HG03060 (cell line): ENCODE measurements around the gene GJA3.

Source experiments
- ATAC-seq: cut with Tn5 transposase; IDR thresholded peaks from one replicate; pipeline ENCODE4 v1.9.1; 2021; ENCODE audit warnings: low read depth, moderate number of reproducible peaks; ENCODE audit not compliant: unreplicated experiment

The GJA3 gene

DNA sequence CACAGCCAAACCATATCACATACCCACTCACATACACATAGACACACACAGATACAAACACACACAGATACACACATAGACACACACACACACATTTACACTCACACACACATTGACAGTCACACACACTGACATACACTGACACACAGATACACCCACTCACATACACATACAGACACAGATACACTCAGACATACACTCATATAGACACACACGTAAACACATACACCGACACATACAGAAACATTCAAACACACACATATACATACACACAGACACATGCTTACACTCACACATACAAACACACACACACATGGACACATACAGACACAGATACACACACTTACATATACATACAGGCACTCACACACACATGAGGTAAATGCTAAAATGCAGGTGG is 30.2 kb downstream of the GJA3 start:
- no peak for ATAC-seq

DNA sequence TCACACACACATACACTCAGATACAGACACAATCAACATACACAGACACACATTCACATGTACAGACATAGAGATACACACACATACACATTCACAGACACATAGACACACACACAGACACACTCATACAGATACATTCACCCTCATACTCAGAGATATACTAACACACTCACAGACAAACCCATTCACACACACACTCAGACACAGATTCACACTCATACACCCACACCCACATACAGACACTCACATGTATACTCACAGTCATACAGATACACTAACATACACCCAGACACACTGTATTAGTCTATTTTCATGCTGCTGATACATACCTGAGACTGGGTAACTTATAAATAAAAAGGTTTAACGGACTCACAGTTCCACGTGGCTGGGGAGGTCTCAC is 30.8 kb downstream of the GJA3 start:
- no peak for ATAC-seq

DNA sequence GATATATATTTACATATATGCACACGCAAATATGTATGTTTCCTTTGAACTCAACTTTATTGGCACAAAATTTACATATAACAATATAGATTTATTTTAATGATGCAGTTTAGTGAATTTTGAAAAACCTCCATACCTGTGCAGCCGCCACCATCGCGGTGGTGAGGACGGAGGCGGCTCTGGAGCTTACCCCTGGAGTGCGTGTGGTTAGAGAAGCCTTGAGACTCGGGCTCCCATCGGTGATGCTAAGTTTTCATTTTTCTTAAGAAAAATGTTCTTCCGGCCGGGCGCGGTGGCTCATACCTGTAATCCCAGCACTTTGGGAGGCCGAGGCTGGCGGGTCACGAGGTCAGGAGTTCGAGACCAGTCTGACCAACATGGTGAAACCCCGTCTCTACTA is 31.8 kb downstream of the GJA3 start:
- ATAC-seq = no peak

DNA sequence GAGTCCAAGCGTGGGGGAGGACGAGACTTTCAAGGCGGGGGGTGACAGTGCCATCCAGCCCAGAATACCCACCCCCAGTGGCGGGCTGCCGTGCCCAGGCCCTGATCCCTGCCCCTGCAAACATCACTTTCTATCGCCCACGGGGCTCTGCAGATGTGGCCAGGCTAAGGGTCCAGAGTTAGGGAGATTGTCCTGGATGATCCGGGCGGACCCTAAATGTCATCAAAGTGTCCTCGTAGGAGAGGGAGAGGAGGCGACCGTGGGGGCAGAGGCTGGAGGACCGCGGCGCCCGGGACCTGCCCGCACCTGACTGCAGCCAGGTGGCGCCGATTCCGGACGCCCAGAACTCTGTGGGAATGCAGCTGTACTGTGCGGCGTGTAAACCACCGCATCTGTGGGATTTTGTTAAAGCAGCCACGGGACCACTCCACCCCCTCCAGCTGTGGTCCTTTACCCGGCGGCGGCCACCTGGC is 32.4 kb downstream of the GJA3 start:
- ATAC-seq = no peak

DNA sequence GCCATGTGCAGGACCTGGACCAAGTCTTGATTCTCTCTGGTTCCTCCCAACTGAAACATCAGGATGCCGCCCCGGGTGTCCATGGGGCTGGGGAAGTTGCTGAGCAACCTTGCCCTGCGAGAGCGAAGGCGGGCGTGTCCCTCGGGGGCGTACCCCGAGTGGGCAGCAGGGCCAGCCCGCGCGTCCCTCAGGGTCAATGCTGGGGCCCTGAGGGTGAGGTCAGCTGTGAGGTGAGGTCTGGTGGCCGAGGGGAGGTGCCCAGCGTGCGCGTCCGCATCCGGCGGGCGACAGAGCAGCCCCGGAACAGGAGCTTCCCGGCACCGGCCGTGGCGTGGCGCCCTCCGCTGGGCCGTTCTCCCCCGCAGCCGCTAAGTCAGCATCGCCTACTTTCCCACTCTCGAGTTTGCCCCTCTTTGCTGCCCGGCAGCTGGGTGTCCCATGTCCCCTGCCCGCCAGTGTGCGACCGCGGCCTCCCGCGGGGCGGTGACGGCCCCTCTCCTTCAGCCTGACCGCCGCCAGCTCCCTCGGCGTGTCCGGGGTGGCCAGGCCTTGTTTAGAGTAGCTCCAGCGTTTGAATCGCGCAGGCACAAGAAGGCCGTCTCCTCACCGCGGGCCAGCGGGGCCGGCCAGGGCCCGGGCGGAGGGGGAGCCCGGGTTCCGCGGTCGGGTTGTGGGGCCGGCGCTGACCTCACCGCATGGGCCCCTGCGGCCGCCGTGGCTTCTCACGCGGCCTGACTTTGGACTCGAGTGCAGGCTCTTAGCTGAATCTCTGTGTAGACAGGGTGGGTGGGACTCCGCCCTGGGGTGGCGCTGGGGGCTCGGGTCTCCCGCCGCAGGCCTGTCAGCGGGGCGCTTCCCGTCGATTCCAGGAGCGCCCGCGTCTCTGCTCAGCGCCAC is 33.0 kb downstream of the GJA3 start:
- peak; percentile 53 for ATAC-seq

DNA sequence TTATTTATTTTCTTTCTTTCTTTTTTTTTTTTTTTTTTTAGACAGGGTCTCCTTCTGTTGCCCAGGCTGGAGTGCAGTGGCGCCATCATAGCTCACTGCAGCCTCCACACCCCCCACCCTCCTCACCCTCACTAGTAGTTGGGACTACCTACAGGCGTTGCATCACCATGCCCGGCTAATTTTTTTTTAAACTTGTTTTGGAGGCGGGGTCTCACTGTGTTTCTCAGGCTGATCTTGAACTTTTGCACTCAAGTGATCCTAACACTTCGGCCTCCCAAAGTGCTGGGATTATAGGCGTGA is 33.6 kb downstream of the GJA3 start:
- peak; percentile 5 for ATAC-seq

DNA sequence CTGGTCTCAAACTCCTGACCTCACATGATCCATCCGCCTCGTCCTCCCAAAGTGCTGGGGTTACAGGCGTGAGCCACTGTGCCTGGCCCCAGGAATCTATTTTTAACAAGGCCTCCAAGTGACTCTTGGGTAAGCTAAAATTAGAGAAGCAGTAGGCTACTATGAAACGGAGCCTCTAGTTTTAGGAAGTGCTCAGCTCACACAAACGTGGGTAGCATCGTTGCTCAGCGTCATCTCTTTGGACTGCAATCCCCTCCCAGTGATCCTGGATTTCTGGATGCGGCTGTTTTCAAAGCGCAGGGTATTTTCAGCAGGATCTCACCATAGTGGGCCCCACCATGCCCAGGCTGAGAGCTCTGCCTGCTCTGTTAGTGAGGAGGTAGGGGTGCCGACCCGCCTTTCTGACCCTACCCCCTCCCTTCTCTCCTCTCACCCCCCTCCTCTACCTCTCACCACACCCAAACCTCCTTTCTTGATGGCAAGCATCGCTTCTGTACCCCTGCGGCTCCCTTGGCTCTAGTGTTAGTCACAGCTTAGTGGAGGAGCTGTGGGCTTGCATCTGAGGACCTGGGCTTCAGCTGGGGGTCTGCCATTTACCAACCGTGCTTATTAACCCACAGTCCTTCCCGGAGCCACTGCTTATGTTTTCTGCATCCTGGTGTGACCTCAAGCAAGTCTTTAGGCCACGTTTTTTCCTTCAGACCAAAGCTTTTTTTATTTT is 34.2 kb downstream of the GJA3 start:
- no peak for ATAC-seq

DNA sequence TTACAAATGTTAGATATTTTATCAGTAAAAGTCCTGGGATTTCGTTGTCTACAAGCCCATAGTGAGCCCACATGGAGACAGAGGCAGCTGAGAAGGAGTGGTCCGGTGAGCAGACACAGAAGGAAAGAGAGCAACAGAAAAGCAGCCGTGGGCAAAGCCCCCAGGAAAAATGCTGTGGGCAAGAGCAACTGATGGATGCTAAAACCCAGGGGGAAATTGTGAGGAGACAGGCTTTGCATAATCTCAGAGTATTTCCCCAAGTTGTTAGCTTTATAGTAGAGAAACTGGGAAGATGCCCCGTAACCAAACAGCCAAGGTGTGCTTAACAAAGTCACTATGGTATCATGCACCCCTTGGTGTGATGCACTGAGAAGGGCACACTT is 35.1 kb downstream of the GJA3 start:
- no peak for ATAC-seq

DNA sequence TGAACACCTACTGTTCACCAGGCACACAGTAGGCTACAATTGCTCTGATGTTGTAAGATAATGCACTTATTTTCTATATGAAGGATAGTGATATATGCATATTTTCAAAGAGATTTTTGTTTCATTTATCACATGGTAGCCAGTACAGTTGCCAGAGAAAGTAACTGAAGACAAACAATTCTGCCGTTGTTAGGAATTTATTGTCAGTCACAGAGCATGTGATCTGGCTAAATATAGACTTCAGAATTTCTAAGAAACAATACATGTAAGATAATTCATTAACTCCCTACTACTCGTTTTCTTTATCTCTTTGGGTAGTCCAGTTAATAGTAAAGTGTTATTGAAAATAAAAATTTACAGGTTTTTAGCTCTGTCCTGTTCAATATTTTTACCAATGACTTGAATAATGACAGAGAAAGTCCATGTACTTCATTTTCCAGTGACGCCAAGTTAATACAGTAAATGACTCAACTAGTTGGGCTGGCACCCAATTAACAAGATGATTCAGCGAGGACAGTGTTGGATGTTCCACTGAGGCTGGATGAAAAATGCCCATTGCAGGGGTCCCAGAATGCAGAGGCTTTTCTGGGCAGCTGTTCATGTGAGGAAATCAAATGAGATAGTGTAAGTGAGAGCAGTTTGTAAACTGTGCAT is 35.6 kb downstream of the GJA3 start:
- no peak for ATAC-seq

DNA sequence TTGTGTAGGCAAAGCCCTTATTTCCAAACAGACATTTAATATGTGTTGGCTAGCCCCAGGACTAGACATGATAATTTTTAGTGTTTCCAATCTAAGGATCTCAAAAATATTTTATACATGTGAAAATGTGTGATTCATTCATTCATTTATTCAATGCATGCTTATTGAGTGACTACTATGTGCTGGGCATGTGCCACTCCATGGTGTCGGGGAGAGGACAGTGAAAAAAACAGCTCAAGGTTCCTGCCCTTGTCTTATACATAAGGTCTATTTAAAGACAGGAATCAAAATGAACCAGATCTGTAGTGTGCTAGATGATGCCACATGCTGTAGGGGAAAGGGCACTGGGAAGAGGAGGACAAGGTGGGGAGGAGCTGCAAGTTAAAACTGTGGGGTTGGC is 36.5 kb downstream of the GJA3 start:
- ATAC-seq = no peak

DNA sequence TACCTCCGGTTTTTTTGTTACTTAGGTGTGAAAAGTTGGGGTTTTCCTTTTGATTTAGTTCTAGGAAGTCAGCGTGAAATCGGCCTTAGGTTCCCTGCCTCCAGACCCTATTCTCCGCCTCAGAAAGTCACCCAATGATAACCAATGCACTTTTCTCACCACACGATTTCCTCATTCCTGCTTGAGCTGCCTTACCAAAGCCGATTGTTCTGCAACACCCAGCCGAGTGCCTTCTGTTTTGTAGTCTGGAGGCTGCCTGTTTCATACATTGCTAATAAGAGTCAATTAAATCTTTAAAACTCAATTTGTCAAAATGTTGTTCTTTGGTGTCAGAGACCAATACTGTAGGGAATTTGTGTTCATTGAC is 39.7 kb downstream of the GJA3 start:
- no peak for ATAC-seq

DNA sequence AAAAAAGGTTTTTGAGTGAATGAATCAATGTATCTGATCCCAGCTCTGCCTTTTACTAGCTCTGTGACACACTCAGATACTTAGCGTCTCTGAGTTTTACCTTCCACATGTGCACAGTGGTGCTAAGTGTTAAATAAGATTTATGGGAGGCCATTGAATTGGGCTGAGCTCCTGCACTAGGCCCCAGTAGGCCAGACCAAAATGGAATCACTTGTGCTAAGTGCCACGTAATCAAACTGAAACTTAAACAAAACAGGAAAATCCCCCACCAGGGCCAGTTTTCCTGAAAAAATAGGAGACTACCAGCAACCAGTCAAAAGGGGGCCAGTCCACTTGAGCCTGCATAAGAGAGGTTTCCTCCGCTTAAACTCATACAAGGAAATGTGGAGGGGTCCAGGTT is 40.9 kb downstream of the GJA3 start:
- no peak for ATAC-seq

DNA sequence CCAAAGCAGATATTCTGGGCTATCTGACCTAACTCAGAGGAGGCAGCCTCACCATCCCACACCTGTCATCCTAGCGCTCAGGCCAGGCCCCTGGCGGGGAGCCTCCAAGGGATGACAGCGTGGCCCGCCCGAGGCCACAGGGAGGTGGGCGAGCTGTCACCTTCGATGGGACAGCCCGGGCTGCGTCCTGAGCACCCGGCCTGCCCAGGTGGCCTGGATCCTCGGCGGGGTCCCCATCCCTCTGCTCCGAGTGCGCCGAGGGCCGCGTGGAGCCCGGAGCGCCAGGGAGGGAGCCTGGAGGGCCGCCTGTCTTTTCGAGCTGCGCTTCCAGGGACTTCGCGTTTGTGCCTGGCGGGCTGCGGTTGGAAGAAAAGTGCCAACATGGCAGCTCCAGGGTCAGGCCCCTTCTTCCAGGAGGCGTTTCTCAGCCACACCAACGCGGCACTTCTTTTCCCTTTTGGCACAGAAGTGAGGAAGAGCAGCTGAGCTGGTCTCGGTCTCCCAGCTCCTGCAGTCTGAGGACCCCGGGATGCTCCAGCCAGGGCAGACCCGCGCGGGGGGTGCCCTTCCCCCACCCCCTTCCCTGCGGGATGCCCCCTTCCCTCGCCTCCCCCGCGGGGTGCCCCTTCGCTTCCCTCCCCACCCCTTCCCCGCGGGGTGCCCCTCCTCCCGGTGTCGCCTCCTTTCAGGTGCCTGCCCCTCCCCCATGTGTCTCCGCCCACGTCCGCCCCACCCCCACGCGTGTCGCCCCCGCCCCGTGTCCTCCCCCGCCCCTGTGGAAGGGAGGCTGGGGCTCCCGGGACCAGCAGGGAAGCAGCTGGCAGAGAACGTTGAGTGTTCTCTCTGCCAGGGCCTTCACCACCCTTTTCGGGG is 42.3 kb downstream of the GJA3 start:
- no peak for ATAC-seq

DNA sequence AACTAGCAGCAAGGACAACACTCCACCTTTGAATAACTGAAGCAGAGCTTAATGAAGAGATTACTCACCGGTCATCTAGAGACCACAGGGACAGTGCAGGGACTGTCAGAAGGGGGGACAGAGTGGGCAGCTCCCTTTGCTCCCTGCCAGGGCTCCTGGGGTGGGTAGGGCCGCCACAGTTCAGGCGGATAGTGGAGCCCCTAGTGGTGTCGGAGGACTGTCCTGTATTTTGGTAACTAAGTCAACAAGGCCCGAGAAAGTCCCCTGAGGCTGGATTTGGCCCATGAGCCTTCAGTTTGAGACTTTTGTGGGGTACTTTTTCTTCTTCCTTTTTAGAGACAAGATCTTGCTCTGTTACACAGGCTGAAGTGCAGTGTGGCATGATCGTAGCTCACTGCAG is 44.6 kb downstream of the GJA3 start:
- ATAC-seq = no peak

DNA sequence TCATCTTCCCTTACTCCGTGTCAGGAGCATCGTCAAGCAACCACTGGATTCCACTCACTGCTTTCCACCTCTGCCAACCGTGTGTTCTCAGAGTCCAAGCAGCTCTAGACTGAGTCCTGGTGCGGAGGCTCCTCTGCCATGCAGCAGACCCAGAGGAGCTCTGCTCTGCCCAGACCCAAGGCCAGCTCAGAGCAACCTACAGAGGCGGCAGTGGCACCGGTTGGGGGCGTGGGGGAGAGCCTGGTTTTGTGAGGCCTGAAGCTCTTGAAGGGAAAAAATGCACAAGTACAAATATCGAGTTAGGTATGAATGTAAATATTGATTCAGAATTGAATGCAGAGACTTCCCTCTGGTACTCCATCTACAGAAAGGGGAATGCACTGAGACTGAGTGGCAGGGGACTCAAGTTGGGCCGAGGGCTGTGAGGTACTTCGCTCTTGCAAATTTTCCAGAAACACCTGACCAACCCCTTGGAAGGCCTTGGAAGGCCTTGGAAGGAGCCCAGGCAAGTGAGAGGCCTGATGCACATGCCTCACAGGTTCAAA is 46.7 kb downstream of the GJA3 start:
- ATAC-seq = no peak

DNA sequence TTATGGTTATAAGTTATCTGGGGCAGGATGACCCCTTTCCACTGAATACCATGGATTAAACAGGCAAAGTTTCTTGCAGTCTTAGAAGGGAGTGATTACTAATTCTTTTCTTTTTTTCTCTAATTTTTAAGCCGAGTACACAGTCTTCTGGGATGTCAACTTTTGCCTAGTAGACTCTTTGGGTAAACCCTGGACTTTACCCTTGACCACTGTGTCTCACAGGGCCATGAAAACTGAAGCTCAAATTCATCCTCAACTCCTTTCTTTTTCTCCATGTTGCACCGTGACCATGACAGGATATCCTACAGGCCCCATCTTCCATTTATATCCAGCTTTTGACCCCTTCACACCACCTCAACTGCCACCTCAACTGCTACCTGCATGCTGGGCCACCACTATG is 51.8 kb downstream of the GJA3 start:
- no peak for ATAC-seq

DNA sequence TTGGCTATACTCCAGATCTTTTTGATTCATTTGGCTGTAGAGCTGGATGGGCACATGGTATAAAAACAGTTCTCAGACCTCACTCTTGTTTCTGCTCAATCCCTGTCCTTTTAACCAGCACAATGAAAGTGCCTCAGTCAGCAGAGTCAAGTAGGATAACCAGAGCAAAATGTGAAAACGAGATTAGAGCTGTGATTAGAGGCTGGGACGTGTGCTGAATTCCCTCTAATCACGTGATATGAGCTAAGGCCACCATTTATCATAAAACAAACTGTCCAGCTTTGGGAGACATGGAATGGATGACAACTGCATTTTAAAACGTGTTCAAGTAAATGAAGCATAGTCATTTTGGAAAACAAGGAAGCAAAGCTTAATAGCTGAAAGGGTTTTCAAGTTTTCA is 54.1 kb downstream of the GJA3 start:
- no peak for ATAC-seq

DNA sequence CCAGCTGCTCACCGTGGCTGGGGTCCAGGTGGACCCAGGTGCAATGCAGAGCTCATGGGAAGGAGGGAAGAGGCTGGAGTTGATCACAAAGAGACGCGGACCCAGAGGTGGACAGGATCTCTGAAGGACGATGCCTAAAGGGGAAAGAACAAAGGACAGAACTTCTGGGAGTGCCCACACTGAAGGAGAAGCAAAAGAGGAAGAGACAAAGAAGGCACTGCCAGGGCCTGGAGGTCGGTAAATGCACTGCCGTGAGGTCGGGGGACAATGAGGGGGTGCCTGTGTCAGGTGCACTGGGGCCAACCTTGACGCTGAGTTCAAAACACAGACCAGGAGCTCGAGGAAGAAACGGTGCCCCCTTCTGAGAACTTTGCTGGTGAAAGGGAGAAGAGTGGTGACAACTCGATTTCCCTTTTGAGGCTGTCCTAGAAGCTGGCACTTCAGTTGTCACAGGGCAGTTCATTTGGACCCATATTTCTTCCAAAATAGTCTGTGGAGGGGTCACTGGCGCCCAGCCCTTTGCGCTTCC is 55.6 kb downstream of the GJA3 start:
- ATAC-seq = no peak

DNA sequence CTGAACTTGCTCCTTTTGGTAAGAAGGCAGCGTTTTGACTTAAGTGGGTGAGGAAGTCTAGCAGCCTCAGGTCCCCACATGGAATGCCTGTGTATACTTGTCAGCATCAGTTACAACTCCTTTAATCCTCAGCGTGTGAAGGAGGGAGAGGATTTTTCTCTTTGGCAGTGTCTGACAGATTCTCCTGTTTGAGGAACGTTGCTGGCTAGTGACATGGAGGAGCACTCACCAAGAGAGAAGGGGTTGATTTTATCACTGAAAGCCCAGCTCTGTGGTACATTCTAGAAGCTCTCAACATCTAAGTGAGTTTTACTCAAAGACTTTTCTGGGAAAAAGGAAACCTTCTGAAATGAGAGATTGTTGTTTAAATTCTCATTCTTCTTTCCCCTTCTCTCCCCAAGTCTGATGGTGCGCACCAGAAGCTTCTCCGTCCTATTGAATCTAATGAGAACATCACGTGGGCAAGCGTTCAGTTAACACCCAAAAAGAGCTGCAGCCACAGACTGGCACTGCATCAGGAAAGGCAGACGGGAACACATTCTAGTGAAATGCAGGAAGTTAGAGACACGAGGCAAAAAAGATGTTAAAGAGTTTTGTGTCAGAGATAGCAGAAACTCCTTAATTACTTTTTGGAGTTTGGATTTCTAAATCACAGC is 58.2 kb downstream of the GJA3 start:
- ATAC-seq = no peak
